HCT116 (cell line): Measurements from ENCODE around the gene SCN2A. TPM values are rescaled to one million over a fixed set of nuclear protein-coding genes. Genes with fewer than 3 reads are reported as not detected.

Experiments used
- ATAC-seq: fragments of 200-7000 bp; cut with Tn5 transposase; 2 replicates; pipeline ENCODE4 v1.9.1; 2020; ENCODE audit warnings: mild to moderate bottlenecking, moderate library complexity
- BruUV-seq: library from RNA; stranded (reverse); fragments of 400-500 nt; replicated peaks from 2 replicates; lab custom pipeline; 2021; lab: Mats Ljungman, UMichigan
- CTCF ChIA-PET: fragments of 300-600 bp; sonication (Branson Sonifier 250); formaldehyde crosslinking; loops from one replicate; lab custom pipeline; 2021; ENCODE audit warnings: antibody characterized with exemption; lab: Charles Lee
- POLR2A ChIA-PET: fragments of 300-600, 350-600 bp; sonication (Branson Sonifier 250); formaldehyde crosslinking; loops from one replicate; lab custom pipeline; 2021; ENCODE audit warnings: antibody characterized with exemption; lab: Charles Lee
- RAD21 ChIA-PET, 2 experiments: fragments of 300-600 bp; sonication (Branson Sonifier 250); formaldehyde crosslinking; loops; one replicate each; lab custom pipeline; 2023; ENCODE audit warnings: low total read pairs in 2 of 2; ENCODE audit not compliant: uncharacterized antibody in 2 of 2, unreplicated experiment in 2 of 2, low non-redundant PET in 1 of 2; lab: Charles Lee
- DNase-seq: peaks from one replicate; pipeline ENCODE4 v3.0.0-alpha.2; 2010; ENCODE audit warnings: low read depth, low spot score
- H2AFZ ChIP-seq: fragments of 200-600 bp; shearing (Covaris generic), sonication (generic); 2 replicates; pipeline ENCODE4 v1.6.1; 2017; ENCODE audit warnings: low read depth, mixed run types, mixed read lengths, antibody characterized with exemption, low read length; ENCODE audit not compliant: poor library complexity, severe bottlenecking
- H3K27ac ChIP-seq: 2 replicates; pipeline ENCODE4 v1.5.1; 2012; ENCODE audit warnings: low read depth, low read length
- H3K27me3 ChIP-seq: fragments of 200-600 bp; sonication (generic); 2 replicates; pipeline ENCODE4 v1.6.1; 2016; ENCODE audit warnings: mixed run types, low read length, mixed read lengths; ENCODE audit not compliant: insufficient read depth
- H3K36me3 ChIP-seq, 2 experiments: fragments of 200-500 bp in 1 of 2; fragments of 200-600 bp in 1 of 2; sonication (Bioruptor generic) in 1 of 2; sonication (generic) in 1 of 2; 2 replicates each; pipeline versions ENCODE4 v1.5.1 to v1.6.1; 2014 to 2016; ENCODE audit warnings: low read length in 2 of 2, inconsistent platforms in 1 of 2, mixed read lengths in 1 of 2, mixed run types in 1 of 2; ENCODE audit not compliant: insufficient read depth in 2 of 2, control insufficient read depth in 1 of 2
- H3K4me1 ChIP-seq, 2 experiments: fragments of 200-600 bp in 1 of 2; sonication (generic) in 1 of 2; 2 replicates each; pipeline versions ENCODE4 v1.5.1 to v1.6.1; 2012 to 2017; ENCODE audit warnings: low read length in 2 of 2, inconsistent platforms in 1 of 2, mild to moderate bottlenecking in 1 of 2, mixed read lengths in 1 of 2, mixed run types in 1 of 2, moderate library complexity in 1 of 2; ENCODE audit not compliant: insufficient read depth in 2 of 2, control insufficient read depth in 1 of 2
- H3K4me2 ChIP-seq: fragments of 200-600 bp; sonication (generic); 2 replicates; pipeline ENCODE4 v1.6.1; 2017; ENCODE audit warnings: mixed run types, low read length, mixed read lengths
- H3K4me3 ChIP-seq, 2 experiments: fragments of 200-600 bp in 1 of 2; sonication (generic) in 1 of 2; replicated peaks in 1 of 2; 2 replicates each; pipeline ENCODE4 v1.5.1; 2011 to 2016; ENCODE audit warnings: low read length in 2 of 2, control low read depth in 1 of 2, low read depth in 1 of 2, mild to moderate bottlenecking in 1 of 2, mixed read lengths in 1 of 2, mixed run types in 1 of 2
- H3K79me2 ChIP-seq: fragments of 200-600 bp; sonication (generic); 2 replicates; pipeline ENCODE4 v1.6.1; 2017; ENCODE audit warnings: mild to moderate bottlenecking, mixed run types, low read length, moderate library complexity, mixed read lengths; ENCODE audit not compliant: insufficient read depth
- H3K9ac ChIP-seq: fragments of 200-600 bp; sonication (generic); 2 replicates; pipeline ENCODE4 v1.6.1; 2016; ENCODE audit warnings: low read length, mixed read lengths
- H3K9me2 ChIP-seq: fragments of 200-600 bp; sonication (generic), shearing (Covaris generic); 2 replicates; pipeline ENCODE4 v1.6.1; 2017; ENCODE audit warnings: mixed run types, mild to moderate bottlenecking, moderate library complexity; ENCODE audit not compliant: insufficient read depth
- H3K9me3 ChIP-seq, 2 experiments: fragments of 200-500 bp in 1 of 2; fragments of 200-600 bp in 1 of 2; sonication (Bioruptor generic) in 1 of 2; sonication (generic) in 1 of 2; 2 replicates each; pipeline ENCODE4 v1.6.1; 2014 to 2017; ENCODE audit warnings: low read length in 2 of 2, mixed read lengths in 2 of 2, inconsistent platforms in 1 of 2, low read depth in 1 of 2, mild to moderate bottlenecking in 1 of 2, mixed run types in 1 of 2, moderate library complexity in 1 of 2; ENCODE audit not compliant: control insufficient read depth in 1 of 2, insufficient read depth in 1 of 2
- H4K20me1 ChIP-seq: fragments of 200-600 bp; sonication (generic), shearing (Covaris generic); 2 replicates; pipeline ENCODE4 v1.6.1; 2017; ENCODE audit warnings: mixed run types, mild to moderate bottlenecking, moderate library complexity; ENCODE audit not compliant: insufficient read depth
- CBX3 ChIP-seq: IDR thresholded peaks from 2 replicates; pipeline ENCODE4 v1.6.1; 2012; ENCODE audit warnings: low read depth
- CEBPB ChIP-seq: IDR thresholded peaks from 2 replicates; pipeline ENCODE4 v1.6.1; 2012; ENCODE audit warnings: low read depth
- FOSL1 ChIP-seq: IDR thresholded peaks from 2 replicates; pipeline ENCODE4 v1.6.1; 2012; ENCODE audit warnings: low read depth
- POLR2A ChIP-seq: IDR thresholded peaks from 2 replicates; pipeline ENCODE4 v1.7.0; 2011; ENCODE audit warnings: borderline replicate concordance; ENCODE audit not compliant: insufficient read depth, insufficient read length; ENCODE audit errors: extremely low read depth
- SIN3A ChIP-seq: IDR thresholded peaks from 2 replicates; pipeline ENCODE4 v1.6.1; 2012; ENCODE audit warnings: low read depth
- YY1 ChIP-seq: IDR thresholded peaks from 2 replicates; pipeline ENCODE4 v1.6.1; 2011; ENCODE audit warnings: low read length, low read depth, moderate library complexity, mild to moderate bottlenecking; ENCODE audit not compliant: insufficient replicate concordance; ENCODE audit errors: extremely low read depth
- ZBTB33 ChIP-seq: IDR thresholded peaks from 2 replicates; pipeline ENCODE4 v1.6.1; 2011; ENCODE audit warnings: mild to moderate bottlenecking, low read length, moderate library complexity; ENCODE audit not compliant: insufficient replicate concordance; ENCODE audit errors: extremely low read depth
- intact Hi-C: fragments of 100-400 bp; cut with micrococcal nuclease; formaldehyde crosslinking; loops from 2 replicates; pipeline ENCODE4 v1.10.0; 2022
- total RNA-seq: library from RNA; stranded (reverse); gene quantifications from one replicate; pipeline ENCODE4 v1.2.1, GENCODE V29; 2021; ENCODE audit not compliant: unreplicated experiment

Gene SCN2A
- total RNA-seq, 1 experiment from 2014 or later: 0.25 TPM

GRCh38 chr2:165295643-165296042 lies 56.4 kb downstream of the SCN2A start:
- no TSS peak for BruUV-seq
- POLR2A ChIA-PET: no interaction called here

More at GRCh38 chr2:165295643-165296042, 56.4 kb downstream of the SCN2A start:
- Histone ChIP-seq H3K9me2 (no peaks in the 10 kb centered on the region), H3K4me3 (no peak overlapping the region), H3K9me3 (no peaks in the 10 kb centered on the region), H3K4me2 (no peak overlapping the region), H3K36me3 (no peaks in the 10 kb centered on the region), H4K20me1 (no peaks in the 10 kb centered on the region), H3K4me1 (no peaks in the 10 kb centered on the region), H3K79me2 (no peaks in the 10 kb centered on the region), H3K9ac (no peak overlapping the region), H3K27ac (no peak overlapping the region), H3K27me3 (peaks cover 6% of the 10 kb centered on the region), H2AFZ (no peak overlapping the region)
- TF ChIP-seq CEBPB (no peak), FOSL1 (no peak), POLR2A (no peak), YY1 (no peak), ZBTB33 (no peak), CBX3 (no peak), SIN3A (no peak)
- ATAC-seq: no peak
- ChIA-PET CTCF (interaction anchor here (0.7 to 3.1 kb wide), 3 partner anchors 10 to 92 kb away, joined by 3 to 10 read pairs (median 5); partner anchors contain the start of genes SCN2A and SCN3A), RAD21 (no interaction called here)
- intact Hi-C loops: no loop called here
- no peak for DNase-seq
